Transverse colon (tissue), 4 donors: ENCODE results near the gene NFKB1. TPM values are rescaled to one million over a fixed set of nuclear protein-coding genes. Genes with fewer than 3 reads are reported as not detected.

Experiments used
- DNase-seq: peaks from one replicate; pipeline ENCODE4 v3.0.0-alpha.2; 2019
- H3K27ac ChIP-seq, 4 donors: fragments of 200-600 bp; sonication (generic); 2 replicates each; pipeline ENCODE4 v1.5.1; 2016 to 2018; ENCODE audit warnings: inconsistent platforms in 4 of 4
- H3K27me3 ChIP-seq: fragments of 200-600 bp; sonication (generic); 2 replicates; pipeline ENCODE4 v1.5.1; 2017; ENCODE audit warnings: inconsistent platforms
- H3K36me3 ChIP-seq, 4 donors: fragments of 200-600 bp; sonication (generic); 2 replicates each; pipeline ENCODE4 v1.5.1; 2017 to 2019; ENCODE audit warnings: inconsistent platforms in 4 of 4
- H3K4me1 ChIP-seq, 4 donors: fragments of 200-600 bp; sonication (generic); 2 replicates each; pipeline ENCODE4 v1.5.1; 2017 to 2020; ENCODE audit warnings: inconsistent platforms in 4 of 4
- H3K4me3 ChIP-seq, 4 donors: fragments of 200-600 bp; sonication (generic); 1 replicate in 1 of 4; 2 replicates in 3 of 4; pipeline versions ENCODE4 v1.5.1 to v1.6.1; 2017 to 2019; ENCODE audit warnings: inconsistent platforms in 4 of 4
- H3K9me3 ChIP-seq, 2 donors: fragments of 200-600 bp; sonication (generic); 2 replicates each; pipeline ENCODE4 v1.5.1; 2017 to 2019; ENCODE audit warnings: inconsistent platforms in 2 of 2
- EP300 ChIP-seq: sonication (generic); formaldehyde crosslinking; IDR thresholded peaks from one replicate; pipeline ENCODE4 v1.6.1; 2017; ENCODE audit warnings: antibody characterized with exemption, low read depth
- POLR2A ChIP-seq: fragments of 450-650 bp; IDR thresholded peaks from one replicate; pipeline ENCODE4 v1.6.1; 2016; ENCODE audit warnings: antibody characterized with exemption, mild to moderate bottlenecking, moderate library complexity
- POLR2AphosphoS5 ChIP-seq, 3 donors: sonication (generic); formaldehyde crosslinking; IDR thresholded peaks; one replicate each; pipeline ENCODE4 v1.6.1; 2016; ENCODE audit warnings: antibody characterized with exemption in 3 of 3
- WGBS, 2 donors: methylation state at CpG; one replicate each; pipeline ENCODE4 v1.1.5; 2018; ENCODE audit warnings: low coverage in 1 of 2; 5-methylcytosine and 5-hydroxymethylcytosine counted together
- in situ Hi-C, 4 donors: fragments of 200-750 bp; cut with MboI; loops; one replicate each; pipeline versions ENCODE4 v1.15.0 to v1.15.1; 2017; ENCODE audit warnings: low sequenced_read_pairs in 3 of 4, low pct_ligation_motif_present in 1 of 4, low pct_unique_long_range_greater_than_20kb in 1 of 4
- intact Hi-C: fragments of 100-400 bp; cut with DNase I; formaldehyde crosslinking; loops from one replicate; pipeline ENCODE4 v1.15.1; 2023; ENCODE audit warnings: low total_unique reads
- total RNA-seq, 4 donors: library from RNA; depleted of rRNA; stranded (reverse); fragments of >200 nt; gene quantifications; one replicate each; pipeline ENCODE4 v1.1.0, GENCODE V29; 2016
- TF ChIP-seq, protein P1 (sequence below), 5 experiments: fragments of 200-600 bp in 3 of 5; fragments of 450-650 bp in 2 of 5; sonication (generic) in 3 of 5; IDR thresholded peaks; 1 replicate in 2 of 5; 2 replicates in 3 of 5; pipeline ENCODE4 v1.5.1; 2016 to 2017; ENCODE audit warnings: antibody characterized with exemption in 5 of 5, inconsistent platforms in 3 of 5, mild to moderate bottlenecking in 2 of 5, moderate library complexity in 1 of 5

NFKB1 gene
- total RNA-seq, 4 donors from 2014 or later, result 20.9 to 35.8 (median 25.2) TPM

DNA sequence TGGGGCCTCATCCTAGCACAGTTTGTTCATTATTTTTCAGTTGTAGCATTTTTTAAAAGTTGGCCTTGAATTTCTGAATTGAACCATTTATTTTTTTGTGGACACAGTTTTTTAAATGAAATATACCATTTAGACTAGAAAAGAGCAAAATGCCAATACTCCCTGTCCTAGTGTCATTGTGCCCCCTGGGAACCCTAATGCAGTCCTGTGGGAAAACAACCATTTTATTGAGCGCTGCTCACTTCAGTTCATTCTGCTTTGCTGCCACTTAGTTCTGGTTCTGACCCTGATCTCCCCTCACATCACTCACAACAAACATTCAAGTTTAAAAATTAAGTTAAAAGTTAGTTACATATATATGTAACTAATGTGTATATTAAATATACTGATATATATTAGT, 5.4 kb downstream of the NFKB1 start:
- Histone ChIP-seq H3K27me3 (no peaks in the 10 kb centered on the region), H3K27ac (no peak overlapping the region), H3K9me3 (no peaks in the 10 kb centered on the region), H3K4me1 (peaks cover 14 to 56% (median 26%) of the 10 kb centered on the region in 4 donors), H3K4me3 (no peak overlapping the region), H3K36me3 (no peaks in the 10 kb centered on the region)
- no peak for DNase-seq
- no peak for TF ChIP-seq POLR2AphosphoS5 (IDR thresholded peaks at IDR 0.05)
- intact Hi-C loops, result loop anchor here (10.0 kb wide), 2 partner anchors 62 to 568 kb away; partner anchors contain the start of gene SLC9B2
- WGBS, 2 donors, result 80 to 87% methylated on average over 1 of the region's 1 CpG
- in situ Hi-C loops, result loop anchor here in 1 of 4 donors (10.0 kb wide), 1 partner anchor 162 kb away; the partner anchor contains the start of gene SLC39A8

- TF ChIP-seq, protein P1, sequence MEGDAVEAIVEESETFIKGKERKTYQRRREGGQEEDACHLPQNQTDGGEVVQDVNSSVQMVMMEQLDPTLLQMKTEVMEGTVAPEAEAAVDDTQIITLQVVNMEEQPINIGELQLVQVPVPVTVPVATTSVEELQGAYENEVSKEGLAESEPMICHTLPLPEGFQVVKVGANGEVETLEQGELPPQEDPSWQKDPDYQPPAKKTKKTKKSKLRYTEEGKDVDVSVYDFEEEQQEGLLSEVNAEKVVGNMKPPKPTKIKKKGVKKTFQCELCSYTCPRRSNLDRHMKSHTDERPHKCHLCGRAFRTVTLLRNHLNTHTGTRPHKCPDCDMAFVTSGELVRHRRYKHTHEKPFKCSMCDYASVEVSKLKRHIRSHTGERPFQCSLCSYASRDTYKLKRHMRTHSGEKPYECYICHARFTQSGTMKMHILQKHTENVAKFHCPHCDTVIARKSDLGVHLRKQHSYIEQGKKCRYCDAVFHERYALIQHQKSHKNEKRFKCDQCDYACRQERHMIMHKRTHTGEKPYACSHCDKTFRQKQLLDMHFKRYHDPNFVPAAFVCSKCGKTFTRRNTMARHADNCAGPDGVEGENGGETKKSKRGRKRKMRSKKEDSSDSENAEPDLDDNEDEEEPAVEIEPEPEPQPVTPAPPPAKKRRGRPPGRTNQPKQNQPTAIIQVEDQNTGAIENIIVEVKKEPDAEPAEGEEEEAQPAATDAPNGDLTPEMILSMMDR (IDR thresholded peaks at IDR 0.05), result no peak
- TF ChIP-seq POLR2AphosphoS5 (IDR thresholded peaks at IDR 0.05), result no peak
- no peak for TF ChIP-seq POLR2A
- no peak for TF ChIP-seq EP300
- in situ Hi-C loops (no loop called here), intact Hi-C loops (no loop called here)
- Histone ChIP-seq H3K4me1 (peaks cover 0 to 13% (median 0%) of the 10 kb centered on the region in 4 donors), H3K27ac (no peak overlapping the region), H3K9me3 (peaks cover 0 to 8% of the 10 kb centered on the region in 2 donors), H3K4me3 (no peak overlapping the region), H3K27me3 (no peaks in the 10 kb centered on the region), H3K36me3 (no peaks in the 10 kb centered on the region)
- 88 to 92% methylated on average over 4 to 5 of the region's 5 CpGs for WGBS, 2 donors
- no peak for DNase-seq
Observed at GRCh38 chr4:102511830-102512605, 10.9 kb downstream of the NFKB1 start.

DNA sequence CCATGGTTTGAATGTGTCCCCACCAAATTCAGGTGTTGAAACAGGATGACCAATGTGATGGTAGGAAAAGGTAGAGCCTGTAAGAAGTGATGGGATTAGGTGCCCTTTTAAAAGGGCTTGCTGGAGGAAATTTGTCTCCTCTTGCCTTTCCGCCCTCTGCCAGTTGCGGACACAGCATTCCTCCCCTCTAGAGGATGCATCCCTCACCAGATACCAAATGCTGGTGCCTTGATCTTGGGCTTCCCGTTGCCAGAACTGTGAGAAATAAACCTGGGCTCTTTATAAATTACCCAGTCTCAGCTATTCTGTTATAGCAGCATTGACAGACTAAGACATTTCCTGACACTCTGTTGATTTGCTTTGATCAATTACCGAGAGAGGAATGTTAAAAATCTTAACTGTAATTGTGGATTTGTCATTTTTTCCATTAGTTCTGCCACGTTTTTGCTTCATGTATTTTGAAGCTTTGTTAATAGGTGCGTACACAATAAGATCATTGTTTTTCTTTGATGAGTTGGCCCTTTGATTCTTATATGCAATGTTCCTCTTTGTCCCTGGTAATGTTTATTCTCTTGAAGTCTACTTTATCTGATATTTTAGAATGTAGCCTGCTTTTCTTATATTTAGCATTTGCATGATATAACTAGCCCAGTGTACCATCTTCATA, 13.3 kb downstream of the NFKB1 start:
- H3K4me3 ChIP-seq, result no peak overlapping the region
- no peaks in the 10 kb centered on the region for H3K27me3 ChIP-seq
- no peak for TF ChIP-seq EP300
- TF ChIP-seq, protein P1 (IDR thresholded peaks at IDR 0.05), result no peak
- no peak for TF ChIP-seq POLR2A
- TF ChIP-seq POLR2AphosphoS5 (IDR thresholded peaks at IDR 0.05), result no peak
- in situ Hi-C loops, result no loop called here
- no peak overlapping the region for H3K27ac ChIP-seq
- no peaks in the 10 kb centered on the region for H3K36me3 ChIP-seq
- intact Hi-C loops, result no loop called here
- H3K9me3 ChIP-seq, result peaks cover 0 to 8% of the 10 kb centered on the region in 2 donors
- WGBS, 2 donors, result 83 to 90% methylated on average over 6 of the region's 6 CpGs
- no peak for DNase-seq
- peaks cover 0 to 15% (median 2%) of the 10 kb centered on the region in 4 donors for H3K4me1 ChIP-seq

GRCh38 chr4:102517753-102518152, 16.6 kb downstream of the NFKB1 start:
- in situ Hi-C loops, result no loop called here
- peaks cover 0 to 27% (median 8%) of the 10 kb centered on the region in 4 donors for H3K4me1 ChIP-seq
- H3K9me3 ChIP-seq, result peaks cover 0 to 8% of the 10 kb centered on the region in 2 donors
- TF ChIP-seq POLR2A, result no peak
- no peak for TF ChIP-seq EP300
- TF ChIP-seq, protein P1 (IDR thresholded peaks at IDR 0.05), result no peak
- TF ChIP-seq POLR2AphosphoS5 (IDR thresholded peaks at IDR 0.05), result no peak
- no peaks in the 10 kb centered on the region for H3K36me3 ChIP-seq
- no peak overlapping the region for H3K4me3 ChIP-seq
- no peak overlapping the region for H3K27ac ChIP-seq
- H3K27me3 ChIP-seq, result no peaks in the 10 kb centered on the region
- DNase-seq, result no peak
- intact Hi-C loops, result no loop called here
